Right cardiac atrium (tissue), 5 donors: ENCODE results near the gene NSUN2. TPM values are rescaled to one million over a fixed set of nuclear protein-coding genes. Genes with fewer than 3 reads are reported as not detected.
A peak's percentile ranks its signal among the peaks of the same experiment; 100 is the strongest.

ENCODE experiments used
- ATAC-seq, 2 donors: fragments of 200-7000 bp; cut with Tn5 transposase; one replicate each; pipeline versions ENCODE4 v1.8.0 to v1.9.1; 2020; ENCODE audit warnings: moderate library complexity in 2 of 2, mild to moderate bottlenecking in 1 of 2
- DNase-seq, 3 donors: peaks; one replicate each; pipeline ENCODE4 v3.0.0-alpha.2; 2020
- H3K27ac ChIP-seq: one replicate; pipeline ENCODE4 v1.5.1; 2013; ENCODE audit warnings: mild to moderate bottlenecking, low read length, control low read depth, moderate library complexity
- H3K27me3 ChIP-seq: one replicate; pipeline ENCODE4 v1.6.1; 2013; ENCODE audit not compliant: control insufficient read depth, insufficient read depth
- H3K4me1 ChIP-seq: one replicate; pipeline ENCODE4 v1.6.1; 2013; ENCODE audit warnings: low read length; ENCODE audit not compliant: control insufficient read depth, insufficient read depth
- H3K4me3 ChIP-seq: one replicate; pipeline ENCODE4 v1.5.1; 2013; ENCODE audit warnings: low read length, control low read depth
- H3K9me3 ChIP-seq: one replicate; pipeline ENCODE4 v1.6.1; 2013; ENCODE audit warnings: low read length; ENCODE audit not compliant: control insufficient read depth
- WGBS: extraction: QIAGEN DNeasy Blood & Tissue Kit; methylation state at CpG from one replicate; pipeline ENCODE4 v1.1.7; 2013; 5-methylcytosine and 5-hydroxymethylcytosine counted together
- intact Hi-C, 4 donors: fragments of 100-400 bp; cut with DNase I; formaldehyde crosslinking; loops; one replicate each; pipeline versions ENCODE4 v1.11.0 to v1.14.0; 2022 to 2023
- long read RNA-seq, 4 donors: library from polyadenylated mRNA; unstranded; transcript quantifications; one replicate each; pipeline ENCODE4 v2.0.0, GENCODE V29; 2020 to 2021
- polyA plus RNA-seq: library from polyadenylated mRNA; stranded (reverse); fragments of 200-250 nt; gene quantifications from one replicate; pipeline ENCODE4 v1.2.3, GENCODE V29; 2013
- total RNA-seq, 4 donors: library from RNA; stranded (reverse); fragmentation: NEBNext Ultra II Directional; extraction: Animal tissue kit (Norgen Biotek cat#: 25700); gene quantifications; one replicate each; pipeline ENCODE4 v1.2.1, GENCODE V29; 2021
- donor health status: healthy with polysubstance abuse.
- donor health status: DM: no; HTN: yes; CAD: no.
- donor health status: DM: no; HTN: no; CAD: no.
- donor health status: DM: no; HTN: yes; CAD: no; lungs with severe emphysema.
- donor health status: DM: yes; HTN: yes; CAD: no.

The NSUN2 gene
- total RNA-seq, result 10 to 100 TPM; 26.2 to 31.2 (median 27.2) TPM
- 23.7 TPM for polyA plus RNA-seq
- long read RNA-seq, donor 1, transcript NSUN2-201 (19 exons, 3,303 nt), result major isoform, 68 of 84 reads
- long read RNA-seq, donor 1, transcript NSUN2-206 (18 exons, 2,619 nt), result minor isoform, 6 of 84 reads
- long read RNA-seq, donor 1, partial matches to known transcripts, result 3 of 84 reads
- long read RNA-seq, donor 1, other reads (novel, unspliced or antisense), result 7 of 84 reads
- long read RNA-seq, donor 2, transcript NSUN2-201 (19 exons, 3,303 nt), result major isoform, 26 of 36 reads
- long read RNA-seq, donor 2, transcript NSUN2-206 (18 exons, 2,619 nt), result minor isoform, 5 of 36 reads
- long read RNA-seq, donor 2, partial matches to known transcripts, result 2 of 36 reads
- long read RNA-seq, donor 2, other reads (novel, unspliced or antisense), result 3 of 36 reads
- long read RNA-seq, donor 3, transcript NSUN2-206 (18 exons, 2,619 nt), result minor isoform, 14 of 234 reads
- long read RNA-seq, donor 3, transcript NSUN2-201 (19 exons, 3,303 nt), result major isoform, 179 of 234 reads
- long read RNA-seq, donor 3, partial matches to known transcripts, result 12 of 234 reads
- long read RNA-seq, donor 3, other reads (novel, unspliced or antisense), result 25 of 234 reads
- long read RNA-seq, donor 4, transcript NSUN2-201 (19 exons, 3,303 nt), result major isoform, 30 of 38 reads
- long read RNA-seq, donor 4, partial matches to known transcripts, result 2 of 38 reads
- long read RNA-seq, donor 4, other reads (novel, unspliced or antisense), result 3 of 38 reads

- Histone ChIP-seq H3K4me1 (peaks cover 1% of the 10 kb centered on the region), H3K27me3 (no peaks in the 10 kb centered on the region), H3K9me3 (peaks cover 3% of the 10 kb centered on the region), H3K4me3 (peak within 1 kb of the TSS; percentile 62), H3K27ac (peak within 1 kb of the TSS; percentile 83)
- under 1% methylated on average over 66 of the region's 66 CpGs for WGBS
- DNase-seq (peak; percentile 92 to 97 (median 96)), ATAC-seq (peak; percentile 99)
- intact Hi-C loops, result loop anchor here in 3 of 4 donors (5.0 to 10.0 kb wide), 4 partner anchors 72 to 114 kb away; no protein-coding TSS in a partner anchor
Observed at GRCh38 chr5:6632888-6633468, at the start of gene NSUN2, which contains the start of gene SRD5A1. TSS of gene NSUN2 (minus strand) at chr5:6633044. CDS start at chr5:6632979, 65 bp downstream. TSS of gene SRD5A1 (plus strand) at chr5:6633440. CDS start at chr5:6633577, 137 bp downstream.

GRCh38 chr5:6682239-6682638 is 49.4 kb upstream of the NSUN2 start:
- no peak overlapping the region for H3K4me3 ChIP-seq
- no peak overlapping the region for H3K27ac ChIP-seq
- ATAC-seq (no peak), DNase-seq (no peak)
- H3K4me1 ChIP-seq, result no peaks in the 10 kb centered on the region
- intact Hi-C loops, result no loop called here
- peaks cover 14% of the 10 kb centered on the region for H3K9me3 ChIP-seq
- 61% methylated on average over 11 of the region's 11 CpGs for WGBS
- no peaks in the 10 kb centered on the region for H3K27me3 ChIP-seq

- 43% methylated on average over 2 of the region's 2 CpGs for WGBS
- intact Hi-C loops, result no loop called here
- Histone ChIP-seq H3K27me3 (no peaks in the 10 kb centered on the region), H3K9me3 (peaks cover 14% of the 10 kb centered on the region), H3K4me1 (no peaks in the 10 kb centered on the region), H3K4me3 (no peak overlapping the region), H3K27ac (no peak overlapping the region)
- no peak for DNase-seq
- ATAC-seq, result no peak
Observed at GRCh38 chr5:6681682-6682081, 48.8 kb upstream of the NSUN2 start.

GRCh38 chr5:6680922-6681321 is 48.1 kb upstream of the NSUN2 start:
- 64% methylated on average over 6 of the region's 6 CpGs for WGBS
- H3K4me3 ChIP-seq, result no peak overlapping the region
- no peak for DNase-seq
- H3K4me1 ChIP-seq, result no peaks in the 10 kb centered on the region
- H3K27me3 ChIP-seq, result no peaks in the 10 kb centered on the region
- no peak overlapping the region for H3K27ac ChIP-seq
- ATAC-seq, result no peak
- peaks cover 14% of the 10 kb centered on the region for H3K9me3 ChIP-seq
- intact Hi-C loops, result no loop called here

GRCh38 chr5:6678385-6678784 is 45.5 kb upstream of the NSUN2 start:
- Histone ChIP-seq H3K4me1 (no peaks in the 10 kb centered on the region), H3K27me3 (no peaks in the 10 kb centered on the region), H3K9me3 (peaks cover 14% of the 10 kb centered on the region), H3K27ac (no peak overlapping the region), H3K4me3 (no peak overlapping the region)
- intact Hi-C loops, result no loop called here
- ATAC-seq (no peak), DNase-seq (no peak)
- WGBS, result 80% methylated on average over 1 of the region's 1 CpG

- 73% methylated on average over 2 of the region's 2 CpGs for WGBS
- no peaks in the 10 kb centered on the region for H3K4me1 ChIP-seq
- ATAC-seq, result no peak
- no peak overlapping the region for H3K27ac ChIP-seq
- H3K9me3 ChIP-seq, result peaks cover 17% of the 10 kb centered on the region
- H3K4me3 ChIP-seq, result no peak overlapping the region
- no peak for DNase-seq
- H3K27me3 ChIP-seq, result no peaks in the 10 kb centered on the region
- intact Hi-C loops, result no loop called here
Observed at GRCh38 chr5:6676702-6677101, 43.9 kb upstream of the NSUN2 start.

- 90% methylated on average over 5 of the region's 5 CpGs for WGBS
- Histone ChIP-seq H3K4me3 (no peak overlapping the region), H3K27me3 (no peaks in the 10 kb centered on the region), H3K4me1 (no peaks in the 10 kb centered on the region), H3K9me3 (peaks cover 13% of the 10 kb centered on the region), H3K27ac (no peak overlapping the region)
- ATAC-seq (no peak), DNase-seq (no peak)
- intact Hi-C loops, result no loop called here
Observed at GRCh38 chr5:6675784-6676491, 43.1 kb upstream of the NSUN2 start.

GRCh38 chr5:6674886-6675285 is 42.0 kb upstream of the NSUN2 start:
- Histone ChIP-seq H3K4me3 (no peak overlapping the region), H3K9me3 (peaks cover 13% of the 10 kb centered on the region), H3K27ac (no peak overlapping the region), H3K27me3 (no peaks in the 10 kb centered on the region), H3K4me1 (no peaks in the 10 kb centered on the region)
- no peak for ATAC-seq
- no peak for DNase-seq
- 95% methylated on average over 10 of the region's 10 CpGs for WGBS
- intact Hi-C loops, result no loop called here

- H3K4me1 ChIP-seq, result no peaks in the 10 kb centered on the region
- no peak overlapping the region for H3K27ac ChIP-seq
- H3K4me3 ChIP-seq, result no peak overlapping the region
- no peak for DNase-seq
- ATAC-seq, result no peak
- intact Hi-C loops, result no loop called here
- no peaks in the 10 kb centered on the region for H3K27me3 ChIP-seq
- 98% methylated on average over 3 of the region's 3 CpGs for WGBS
- H3K9me3 ChIP-seq, result peaks cover 8% of the 10 kb centered on the region
Observed at GRCh38 chr5:6674421-6674820, 41.6 kb upstream of the NSUN2 start.

- WGBS, result 95% methylated on average over 1 of the region's 1 CpG
- intact Hi-C loops, result no loop called here
Observed at GRCh38 chr5:6673963-6674362, 41.1 kb upstream of the NSUN2 start.

More at GRCh38 chr5:6673963-6674362, 41.1 kb upstream of the NSUN2 start:
- no peaks in the 10 kb centered on the region for H3K27me3 ChIP-seq
- ATAC-seq (no peak), DNase-seq (no peak)
- H3K4me3 ChIP-seq, result no peak overlapping the region
- H3K4me1 ChIP-seq, result no peaks in the 10 kb centered on the region
- peaks cover 8% of the 10 kb centered on the region for H3K9me3 ChIP-seq
- no peak overlapping the region for H3K27ac ChIP-seq
